Measurements from ENCODE around the gene C1QTNF7. TPM values are rescaled to one million over a fixed set of nuclear protein-coding genes. Genes with fewer than 3 reads are reported as not detected.

Gene C1QTNF7
- polyA plus RNA-seq, 1 experiment = 0.06 TPM

DNA sequence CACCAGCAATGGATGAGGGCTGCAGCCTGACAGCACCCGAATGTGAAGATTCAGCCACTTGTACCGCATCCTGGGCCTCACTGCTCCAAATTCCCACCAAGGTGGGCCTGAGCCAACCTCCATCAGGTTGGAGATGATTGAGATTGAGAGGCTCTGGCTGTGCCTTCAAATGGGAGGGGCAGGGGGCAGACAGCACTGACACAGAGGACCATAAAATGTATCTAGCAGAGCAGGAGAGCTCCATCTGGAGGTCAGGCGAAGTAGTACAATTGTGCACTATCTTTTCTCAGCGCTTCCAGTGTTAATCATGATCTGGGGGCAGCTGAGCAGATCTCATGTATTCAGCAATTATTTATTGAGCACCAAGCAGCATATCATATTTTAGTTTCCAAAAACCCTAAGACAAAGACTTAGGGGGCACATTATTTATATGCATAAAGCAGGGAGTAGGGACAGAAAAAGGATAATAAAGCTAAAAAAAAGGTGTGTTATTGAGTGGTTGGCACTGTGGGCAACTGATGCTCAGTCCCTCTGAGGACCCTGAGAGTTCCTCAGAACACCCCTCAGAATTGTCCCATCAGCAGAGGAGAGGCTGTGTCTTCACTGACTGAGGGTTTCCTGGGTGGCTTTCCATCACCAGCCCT is 31.6 kb upstream of the C1QTNF7 start:
- TF ChIP-seq, protein P1, sequence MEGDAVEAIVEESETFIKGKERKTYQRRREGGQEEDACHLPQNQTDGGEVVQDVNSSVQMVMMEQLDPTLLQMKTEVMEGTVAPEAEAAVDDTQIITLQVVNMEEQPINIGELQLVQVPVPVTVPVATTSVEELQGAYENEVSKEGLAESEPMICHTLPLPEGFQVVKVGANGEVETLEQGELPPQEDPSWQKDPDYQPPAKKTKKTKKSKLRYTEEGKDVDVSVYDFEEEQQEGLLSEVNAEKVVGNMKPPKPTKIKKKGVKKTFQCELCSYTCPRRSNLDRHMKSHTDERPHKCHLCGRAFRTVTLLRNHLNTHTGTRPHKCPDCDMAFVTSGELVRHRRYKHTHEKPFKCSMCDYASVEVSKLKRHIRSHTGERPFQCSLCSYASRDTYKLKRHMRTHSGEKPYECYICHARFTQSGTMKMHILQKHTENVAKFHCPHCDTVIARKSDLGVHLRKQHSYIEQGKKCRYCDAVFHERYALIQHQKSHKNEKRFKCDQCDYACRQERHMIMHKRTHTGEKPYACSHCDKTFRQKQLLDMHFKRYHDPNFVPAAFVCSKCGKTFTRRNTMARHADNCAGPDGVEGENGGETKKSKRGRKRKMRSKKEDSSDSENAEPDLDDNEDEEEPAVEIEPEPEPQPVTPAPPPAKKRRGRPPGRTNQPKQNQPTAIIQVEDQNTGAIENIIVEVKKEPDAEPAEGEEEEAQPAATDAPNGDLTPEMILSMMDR (IDR thresholded peaks at IDR 0.05; ENCODE audit: insufficient read depth, low read depth, low read length) = peak; percentile 75
- CTCF ChIA-PET = interaction anchor here (0.7 to 5.1 kb wide), 21 partner anchors 11 to 260 kb away, joined by 3 to 34 read pairs (median 4); no protein-coding TSS in a partner anchor
- no peak for DNase-seq (ENCODE audit: low read depth)
- Histone ChIP-seq H3K4me3 (ENCODE audit: low read depth, low read length) (no peak overlapping the region), H3K27me3 (ENCODE audit: control insufficient read depth, insufficient read depth, low read length) (peaks cover under 1% of the 10 kb centered on the region), H3K36me3 (ENCODE audit: control insufficient read depth, insufficient read depth, low read length) (no peaks in the 10 kb centered on the region)
- POLR2A ChIA-PET = no interaction called here

DNA sequence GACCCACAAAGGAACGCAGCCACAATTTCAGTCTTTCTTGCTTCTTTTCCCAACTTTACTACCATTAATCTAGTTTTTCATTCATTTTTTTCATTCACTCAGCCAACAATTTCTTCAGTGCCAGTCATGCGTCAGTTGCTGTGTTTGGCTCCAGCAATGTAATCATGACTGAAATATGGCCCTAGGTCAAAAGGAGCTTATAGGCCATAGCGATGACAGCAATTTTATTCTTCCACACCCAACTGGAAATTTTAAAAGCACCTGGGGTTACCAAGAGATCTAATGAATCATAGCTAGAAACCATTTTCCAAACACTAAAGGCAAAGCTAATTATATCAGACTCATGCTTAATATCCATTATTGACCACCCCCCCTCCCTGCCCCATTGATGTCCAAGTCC is 29.8 kb upstream of the C1QTNF7 start:
- H3K27me3 ChIP-seq (ENCODE audit: control insufficient read depth, insufficient read depth, low read length) = no peaks in the 10 kb centered on the region
- no peak for DNase-seq (ENCODE audit: low read depth)
- no peaks in the 10 kb centered on the region for H3K36me3 ChIP-seq (ENCODE audit: control insufficient read depth, insufficient read depth, low read length)
- CTCF ChIA-PET = interaction anchor here (0.7 to 5.1 kb wide), 9 partner anchors 13 to 165 kb away, joined by 3 to 34 read pairs (median 8); no protein-coding TSS in a partner anchor
- H3K4me3 ChIP-seq (ENCODE audit: low read depth, low read length) = no peak overlapping the region
- TF ChIP-seq, protein P1 (IDR thresholded peaks at IDR 0.05; ENCODE audit: insufficient read depth, low read depth, low read length) = no peak
- POLR2A ChIA-PET = no interaction called here

DNA sequence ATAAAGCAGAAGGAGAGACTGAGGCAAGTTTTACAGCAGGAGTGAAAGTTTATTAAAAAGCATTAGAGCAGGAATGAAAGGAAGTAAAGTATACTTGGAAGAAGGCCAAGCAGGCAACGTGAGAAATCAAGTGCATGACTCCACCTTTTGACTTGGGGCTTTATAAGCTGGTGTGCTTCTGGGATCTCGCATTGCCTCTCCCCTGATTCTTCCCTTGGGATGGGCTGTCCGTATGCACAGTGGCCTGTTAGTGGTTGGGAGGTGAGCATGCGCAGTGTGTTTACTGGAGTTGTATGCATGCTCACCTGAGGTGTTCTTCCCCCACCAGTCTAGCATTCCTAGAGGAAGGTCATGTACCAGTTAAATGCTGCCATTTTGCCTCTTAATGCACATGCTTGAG is 29.1 kb upstream of the C1QTNF7 start:
- TF ChIP-seq, protein P1 (IDR thresholded peaks at IDR 0.05; ENCODE audit: insufficient read depth, low read depth, low read length) = no peak
- H3K27me3 ChIP-seq (ENCODE audit: control insufficient read depth, insufficient read depth, low read length) = no peaks in the 10 kb centered on the region
- H3K36me3 ChIP-seq (ENCODE audit: control insufficient read depth, insufficient read depth, low read length) = no peaks in the 10 kb centered on the region
- H3K4me3 ChIP-seq (ENCODE audit: low read depth, low read length) = no peak overlapping the region
- ChIA-PET POLR2A (no interaction called here), CTCF (interaction anchor here (1.2 to 5.1 kb wide), 4 partner anchors 13 to 160 kb away, joined by 3 to 33 read pairs (median 8); no protein-coding TSS in a partner anchor)
- DNase-seq (ENCODE audit: low read depth) = no peak

DNA sequence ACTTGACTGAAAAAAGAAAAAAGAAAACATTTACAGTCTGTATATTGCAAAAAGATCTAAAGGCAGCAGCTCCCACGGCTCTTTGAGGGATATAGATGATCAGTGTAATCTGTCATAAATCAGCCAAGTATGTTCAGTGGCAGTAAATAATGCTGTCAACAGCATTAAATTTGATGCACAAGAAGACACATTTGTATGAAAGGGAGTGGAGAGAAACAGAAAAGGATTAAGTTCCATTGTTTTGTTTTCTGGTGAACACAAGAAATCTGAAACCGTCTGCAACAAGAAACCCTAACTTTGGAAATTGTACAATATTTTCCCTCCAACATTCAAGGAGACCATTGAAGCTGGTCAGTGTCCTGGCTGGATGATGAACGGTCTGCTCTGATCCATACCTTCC is 27.6 kb upstream of the C1QTNF7 start:
- POLR2A ChIA-PET = no interaction called here
- H3K27me3 ChIP-seq (ENCODE audit: control insufficient read depth, insufficient read depth, low read length) = no peaks in the 10 kb centered on the region
- CTCF ChIA-PET = interaction anchor here (0.6 to 3.0 kb wide), 2 partner anchors 57 to 322 kb away, joined by 4 to 9 read pairs; no protein-coding TSS in a partner anchor
- H3K36me3 ChIP-seq (ENCODE audit: control insufficient read depth, insufficient read depth, low read length) = no peaks in the 10 kb centered on the region
- H3K4me3 ChIP-seq (ENCODE audit: low read depth, low read length) = no peak overlapping the region
- TF ChIP-seq, protein P1 (IDR thresholded peaks at IDR 0.05; ENCODE audit: insufficient read depth, low read depth, low read length) = no peak
- DNase-seq (ENCODE audit: low read depth) = no peak

DNA sequence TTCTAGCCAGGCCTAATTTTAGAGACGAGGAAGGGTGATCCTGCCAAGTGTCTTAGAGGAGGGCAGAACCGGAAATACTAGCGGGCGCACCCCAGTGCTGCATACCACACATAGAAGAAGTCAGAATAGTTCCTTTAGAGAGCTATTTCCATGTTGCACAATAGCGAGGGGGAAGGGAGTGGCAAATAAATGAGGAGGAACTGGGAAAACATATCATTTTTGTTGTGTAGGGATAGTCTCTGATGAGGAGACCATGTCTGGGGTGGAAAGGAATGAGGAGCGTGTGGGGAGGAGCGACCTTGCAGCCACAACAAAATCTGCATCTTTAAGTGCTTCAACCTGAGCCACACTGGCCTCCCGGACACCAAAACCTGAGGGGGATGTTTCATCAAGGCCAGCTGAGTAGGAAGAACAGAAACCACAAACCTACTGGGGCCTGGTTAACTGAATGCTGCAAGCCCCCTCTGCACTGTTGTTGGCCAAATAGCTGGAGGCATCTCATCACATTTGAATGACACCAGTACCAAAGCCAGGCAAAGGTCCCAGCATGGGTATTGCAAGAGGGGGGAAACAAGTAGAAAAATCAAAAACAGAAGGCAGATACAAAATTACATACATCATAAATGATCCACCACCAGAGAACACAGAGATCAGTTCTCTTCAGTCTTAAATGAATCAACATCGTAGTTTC is 26.7 kb upstream of the C1QTNF7 start:
- ChIA-PET CTCF (interaction anchor here (1.0 to 1.7 kb wide), 2 partner anchors 56 to 163 kb away, joined by 3 to 4 read pairs; no protein-coding TSS in a partner anchor), POLR2A (no interaction called here)
- H3K36me3 ChIP-seq (ENCODE audit: control insufficient read depth, insufficient read depth, low read length) = no peaks in the 10 kb centered on the region
- TF ChIP-seq, protein P1 (IDR thresholded peaks at IDR 0.05; ENCODE audit: insufficient read depth, low read depth, low read length) = 0 out of 2 replicates have a peak, but pooled peaks have one; percentile 6
- no peaks in the 10 kb centered on the region for H3K27me3 ChIP-seq (ENCODE audit: control insufficient read depth, insufficient read depth, low read length)
- H3K4me3 ChIP-seq (ENCODE audit: low read depth, low read length) = no peak overlapping the region
- peak; percentile 74 for DNase-seq (ENCODE audit: low read depth)
